ENCODE measurements around the gene DUS1L.

DUS1L gene

GRCh38 chr17:82022310-82022980, 43.2 kb downstream of the DUS1L start, which contains the start of gene CENPX:
Gene CENPX (minus strand): TSS chr17:82022878. CDS start chr17:82022861, 17 bp downstream.
- Mint-ChIP-seq H3K27ac (peak within 1 kb of the TSS; percentile 48), H3K27me3 (peaks cover 2% of the 10 kb centered on the region), H3K4me1 (peaks cover 6% of the 10 kb centered on the region), H3K9me3 (no peaks in the 10 kb centered on the region), H3K4me3 (peak within 1 kb of the TSS; percentile 74), H3K36me3 (peaks cover 2% of the 10 kb centered on the region)
- DNase-seq (ENCODE audit: low spot score in 2 of 2): peak in 1 of 2 donors; percentile 90
- ATAC-seq (ENCODE audit: low read depth): peak; percentile 7

DNA sequence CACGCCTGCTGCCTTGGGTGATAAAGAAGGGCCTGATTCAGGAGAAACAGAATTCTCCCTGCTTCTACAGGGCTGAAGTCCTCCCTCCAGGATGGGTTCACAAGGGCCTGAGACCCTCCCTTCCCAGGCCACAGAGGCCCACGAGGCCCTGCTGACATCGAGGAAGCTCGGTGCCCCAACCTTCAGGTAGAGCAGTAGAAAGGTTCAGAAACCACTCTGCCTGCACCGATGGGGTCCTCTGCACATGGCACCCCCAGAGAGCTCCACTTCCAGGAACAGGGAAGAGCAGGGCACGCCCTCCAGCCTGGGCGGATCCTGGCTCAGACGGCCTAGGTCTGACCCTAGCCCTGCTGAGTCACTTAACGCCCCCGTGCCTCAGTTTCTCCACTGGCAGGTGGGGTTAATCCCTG, 43.7 kb downstream of the DUS1L start:
- Mint-ChIP-seq H3K4me1 (peaks cover 6% of the 10 kb centered on the region), H3K4me3 (peak overlapping the region; percentile 74), H3K27me3 (peaks cover 2% of the 10 kb centered on the region), H3K36me3 (peaks cover 2% of the 10 kb centered on the region), H3K9me3 (no peaks in the 10 kb centered on the region), H3K27ac (no peak overlapping the region)
- ATAC-seq (ENCODE audit: low read depth) (no peak), DNase-seq (ENCODE audit: low spot score in 2 of 2) (no peak)

- peaks cover 2% of the 10 kb centered on the region for H3K36me3 Mint-ChIP-seq
- ATAC-seq (ENCODE audit: low read depth) (no peak), DNase-seq (ENCODE audit: low spot score in 2 of 2) (no peak)
- H3K4me3 Mint-ChIP-seq: peak overlapping the region; percentile 74
- peaks cover 2% of the 10 kb centered on the region for H3K27me3 Mint-ChIP-seq
- no peak overlapping the region for H3K27ac Mint-ChIP-seq
- H3K4me1 Mint-ChIP-seq: peaks cover 6% of the 10 kb centered on the region
- no peaks in the 10 kb centered on the region for H3K9me3 Mint-ChIP-seq
These were observed 44.3 kb downstream of the DUS1L start for GRCh38 chr17:82021107-82021899.

DNA sequence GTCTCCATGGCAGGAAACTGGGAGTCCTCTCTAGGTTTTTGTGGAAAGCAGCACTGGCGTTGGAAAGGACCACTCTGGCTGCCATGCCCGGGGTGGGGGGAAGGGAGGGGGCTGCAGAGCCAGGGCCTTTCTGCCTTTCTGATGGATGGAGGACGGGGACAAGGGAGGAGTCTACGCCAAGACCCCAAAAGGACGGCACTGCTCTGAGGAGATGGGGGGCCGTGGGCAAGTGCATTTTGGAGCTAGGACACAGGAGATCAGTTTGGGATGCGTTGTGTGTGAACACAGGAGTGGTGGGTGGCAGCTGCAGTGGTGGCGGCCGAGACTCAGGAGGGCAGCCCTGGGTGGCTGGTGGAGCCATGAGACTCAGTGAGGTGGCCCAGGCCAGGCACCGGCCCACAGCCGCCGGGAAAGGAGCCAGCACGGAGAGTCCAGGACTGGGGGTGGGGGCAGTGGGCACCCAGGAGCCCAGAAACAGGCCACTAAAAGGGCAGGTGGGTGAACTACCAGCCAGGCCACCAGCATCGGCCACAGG, 45.0 kb downstream of the DUS1L start:
- Mint-ChIP-seq H3K4me1 (peaks cover 6% of the 10 kb centered on the region), H3K36me3 (peaks cover 2% of the 10 kb centered on the region), H3K4me3 (no peak overlapping the region), H3K9me3 (no peaks in the 10 kb centered on the region), H3K27me3 (peaks cover 2% of the 10 kb centered on the region), H3K27ac (no peak overlapping the region)
- ATAC-seq (ENCODE audit: low read depth) (no peak), DNase-seq (ENCODE audit: low spot score in 2 of 2) (no peak)

- Mint-ChIP-seq H3K27ac (no peak overlapping the region), H3K4me3 (no peak overlapping the region), H3K9me3 (no peaks in the 10 kb centered on the region), H3K4me1 (peaks cover 6% of the 10 kb centered on the region), H3K27me3 (no peaks in the 10 kb centered on the region), H3K36me3 (no peaks in the 10 kb centered on the region)
- peak in 1 of 2 donors; percentile 58 for DNase-seq (ENCODE audit: low spot score in 2 of 2)
- no peak for ATAC-seq (ENCODE audit: low read depth)
These were observed 45.7 kb downstream of the DUS1L start for GRCh38 chr17:82019690-82020571.

- DNase-seq (ENCODE audit: low spot score in 2 of 2) (no peak), ATAC-seq (ENCODE audit: low read depth) (no peak)
- Mint-ChIP-seq H3K9me3 (no peaks in the 10 kb centered on the region), H3K27ac (no peak overlapping the region), H3K36me3 (peaks cover under 1% of the 10 kb centered on the region), H3K4me3 (no peak overlapping the region), H3K27me3 (no peaks in the 10 kb centered on the region), H3K4me1 (peaks cover 6% of the 10 kb centered on the region)
These were observed 46.5 kb downstream of the DUS1L start for GRCh38 chr17:82018989-82019689.

DNA sequence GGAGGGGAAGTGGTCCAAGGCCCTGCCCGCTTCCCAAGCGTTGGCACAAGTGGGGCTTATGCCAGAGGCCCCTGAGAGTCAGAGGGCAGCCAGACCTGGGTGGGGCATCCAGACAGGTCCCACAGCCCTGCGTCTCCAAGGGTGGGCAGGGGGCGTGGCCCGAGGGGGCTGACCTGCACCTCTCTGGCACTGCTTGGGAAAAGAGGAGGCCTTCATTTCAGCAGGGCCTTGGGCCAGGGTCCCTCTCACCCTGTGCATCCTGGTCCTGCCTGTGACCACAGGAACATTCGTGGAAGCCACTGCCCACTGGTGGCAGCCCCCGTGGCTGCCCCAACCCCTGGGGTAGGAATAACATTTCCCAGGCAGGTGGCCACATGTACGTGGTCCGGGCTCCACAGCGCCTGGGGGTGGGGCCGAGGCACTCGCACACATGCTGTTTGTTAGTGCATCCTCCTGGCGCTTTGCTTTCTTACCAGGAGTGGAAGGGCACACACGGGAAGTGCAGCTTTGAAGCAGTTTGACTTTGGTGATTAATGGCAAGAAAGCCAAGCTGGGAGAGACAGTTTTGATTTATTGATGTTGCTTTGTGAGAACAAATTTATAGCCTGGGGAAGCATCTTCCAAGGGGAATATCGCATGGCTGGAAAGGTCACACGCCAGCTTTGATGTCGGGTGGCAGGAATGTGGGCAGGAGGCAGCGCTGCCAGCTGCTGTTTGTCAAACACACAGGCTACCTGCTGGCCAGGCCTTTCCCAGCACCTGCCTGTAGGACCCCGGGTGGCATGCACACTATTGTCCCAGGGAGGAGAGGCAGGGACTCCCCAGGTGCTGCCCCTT, 47.2 kb downstream of the DUS1L start:
- DNase-seq (ENCODE audit: low spot score in 2 of 2) (no peak), ATAC-seq (ENCODE audit: low read depth) (no peak)
- Mint-ChIP-seq H3K27me3 (no peaks in the 10 kb centered on the region), H3K4me3 (no peak overlapping the region), H3K36me3 (peaks cover 4% of the 10 kb centered on the region), H3K27ac (no peak overlapping the region), H3K4me1 (peaks cover 6% of the 10 kb centered on the region), H3K9me3 (no peaks in the 10 kb centered on the region)

GRCh38 chr17:82017612-82018151, 47.9 kb downstream of the DUS1L start:
- DNase-seq (ENCODE audit: low spot score in 2 of 2): no peak
- no peak overlapping the region for H3K4me3 Mint-ChIP-seq
- H3K27me3 Mint-ChIP-seq: no peaks in the 10 kb centered on the region
- H3K9me3 Mint-ChIP-seq: no peaks in the 10 kb centered on the region
- H3K36me3 Mint-ChIP-seq: peaks cover 4% of the 10 kb centered on the region
- no peak for ATAC-seq (ENCODE audit: low read depth)
- H3K4me1 Mint-ChIP-seq: peaks cover 6% of the 10 kb centered on the region
- H3K27ac Mint-ChIP-seq: no peak overlapping the region

DNA sequence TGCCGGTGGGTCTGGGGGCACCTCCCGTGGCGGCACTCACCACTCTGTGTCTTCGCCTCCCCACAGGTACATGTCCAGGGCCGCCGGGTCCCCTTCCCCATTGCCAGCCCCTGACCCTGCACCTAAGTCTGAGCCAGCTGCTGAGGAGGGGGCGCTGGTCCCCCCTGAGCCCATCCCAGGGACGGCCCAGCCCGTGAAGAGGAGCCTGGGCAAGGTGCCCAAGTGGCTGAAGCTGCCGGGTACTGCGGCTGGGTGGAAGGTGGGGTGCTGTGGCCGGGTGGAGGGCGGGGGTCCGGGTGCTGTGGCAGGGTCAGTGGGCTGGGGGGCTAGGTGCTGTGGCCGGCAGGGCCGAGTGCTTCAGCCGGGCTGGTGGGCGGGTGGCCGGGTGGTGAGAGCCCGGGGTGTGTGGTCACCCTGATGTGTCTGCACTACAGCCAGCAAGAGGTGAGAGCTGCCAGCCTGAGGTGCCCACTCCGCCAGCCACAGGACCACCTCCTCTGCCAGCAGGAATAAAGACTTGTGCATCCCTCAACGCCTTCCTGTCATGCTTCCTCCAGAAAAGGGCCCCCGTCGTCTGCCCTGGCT, 48.6 kb downstream of the DUS1L start:
- no peak overlapping the region for H3K4me3 Mint-ChIP-seq
- no peaks in the 10 kb centered on the region for H3K27me3 Mint-ChIP-seq
- peaks cover 4% of the 10 kb centered on the region for H3K36me3 Mint-ChIP-seq
- peaks cover 6% of the 10 kb centered on the region for H3K4me1 Mint-ChIP-seq
- DNase-seq (ENCODE audit: low spot score in 2 of 2): no peak
- ATAC-seq (ENCODE audit: low read depth): no peak
- H3K27ac Mint-ChIP-seq: no peak overlapping the region
- no peaks in the 10 kb centered on the region for H3K9me3 Mint-ChIP-seq

DNA sequence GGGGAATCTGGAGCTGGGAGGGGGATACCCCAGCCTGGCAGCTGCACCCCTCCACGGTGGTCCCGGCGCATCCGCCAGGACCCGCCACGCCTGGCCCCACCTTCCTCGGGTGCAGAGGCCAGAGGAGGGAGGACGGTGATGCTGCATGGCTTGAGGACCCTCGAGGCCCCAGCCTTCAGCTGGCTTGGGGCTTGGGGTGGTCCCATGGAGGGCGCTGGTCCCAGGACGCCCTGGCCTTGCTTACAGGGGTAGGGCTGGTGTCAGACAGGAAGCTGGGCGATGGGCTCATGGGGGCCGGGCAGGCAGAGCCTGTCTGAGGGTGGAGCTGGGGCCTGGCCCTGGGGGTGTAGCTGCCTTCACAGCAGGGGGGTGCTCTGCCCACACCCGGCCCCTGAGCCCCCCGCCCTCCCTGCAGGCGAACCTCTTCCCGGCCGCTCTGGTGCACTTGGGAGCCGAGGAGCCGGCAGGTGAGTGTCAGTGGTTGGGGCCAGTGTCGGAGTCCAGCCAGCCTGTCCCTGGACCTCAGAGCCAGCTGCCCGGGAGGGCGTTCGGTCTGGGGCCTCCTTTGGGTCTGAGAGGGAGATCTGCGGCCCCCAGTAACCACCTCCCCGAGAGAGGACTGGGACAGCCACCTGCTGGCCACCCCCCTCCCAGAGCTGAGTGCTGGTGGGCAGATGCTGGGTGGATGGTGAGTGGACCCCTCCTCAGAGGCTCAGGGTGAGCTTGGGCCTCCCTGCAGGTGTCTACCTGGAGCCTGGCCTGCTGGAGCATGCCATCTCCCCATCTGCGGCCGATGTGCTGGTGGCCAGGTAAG, 49.3 kb downstream of the DUS1L start:
- peaks cover 3% of the 10 kb centered on the region for H3K4me1 Mint-ChIP-seq
- no peak for ATAC-seq (ENCODE audit: low read depth)

DNA sequence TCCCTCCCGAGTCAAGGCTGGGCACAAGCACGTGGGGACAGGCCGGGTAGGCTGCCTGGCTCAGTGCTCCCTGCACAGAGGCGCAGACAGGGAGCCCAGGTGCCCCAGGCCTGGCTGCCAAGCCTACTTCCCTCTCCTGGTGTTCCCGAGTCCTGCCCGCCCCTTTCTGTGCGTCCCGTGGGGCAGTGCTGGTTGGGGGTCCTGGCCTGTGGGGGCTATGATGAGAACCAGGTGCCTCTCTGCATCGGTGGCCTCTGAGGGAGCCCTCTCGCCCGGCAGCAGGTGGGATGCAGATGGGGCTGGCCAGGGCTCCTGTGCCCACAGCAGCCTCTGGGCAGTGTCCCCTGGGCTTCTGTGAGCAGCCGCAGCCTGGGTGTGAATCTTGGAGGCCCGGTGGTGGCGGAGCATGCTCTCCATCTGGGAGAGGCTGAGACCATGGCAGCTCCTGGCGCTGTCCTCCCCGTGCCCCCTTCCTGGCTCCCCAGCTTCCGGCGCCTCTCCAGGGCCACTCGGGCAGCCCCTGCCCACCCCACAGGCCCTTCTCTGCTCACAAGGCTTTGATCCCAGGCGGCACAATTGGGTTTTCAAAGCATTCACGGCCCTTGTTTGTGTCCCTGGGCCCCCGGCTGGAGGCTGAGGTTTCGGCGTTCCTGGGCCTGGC, 50.2 kb downstream of the DUS1L start:
- ATAC-seq (ENCODE audit: low read depth) (no peak), DNase-seq (ENCODE audit: low spot score in 2 of 2) (no peak)
- no peaks in the 10 kb centered on the region for H3K27me3 Mint-ChIP-seq
- H3K4me3 Mint-ChIP-seq: no peak overlapping the region
- no peaks in the 10 kb centered on the region for H3K9me3 Mint-ChIP-seq
- no peak overlapping the region for H3K27ac Mint-ChIP-seq
- H3K4me1 Mint-ChIP-seq: no peaks in the 10 kb centered on the region
- peaks cover 4% of the 10 kb centered on the region for H3K36me3 Mint-ChIP-seq

More for the DNA sequence above, 49.3 kb downstream of the DUS1L start:
- Mint-ChIP-seq H3K9me3 (no peaks in the 10 kb centered on the region), H3K27me3 (no peaks in the 10 kb centered on the region), H3K36me3 (peaks cover 4% of the 10 kb centered on the region), H3K27ac (no peak overlapping the region), H3K4me3 (no peak overlapping the region)
- no peak for DNase-seq (ENCODE audit: low spot score in 2 of 2)

All from memory B cell (primary cell).